ENCODE results near the gene DUOX2.
"Not testable (repeated sequence)": the region's sequence is repeated elsewhere in the genome, so short reads cannot be mapped to it uniquely, and the experiment has no call there.

Gene DUOX2

GRCh38 chr15:45058690-45059675 lies 55.0 kb downstream of the DUOX2 start:
- not testable (repeated sequence) for FAIRE-seq

- FAIRE-seq, result not testable (repeated sequence)
These were observed 61.3 kb downstream of the DUOX2 start for GRCh38 chr15:45052676-45053075.

DNA sequence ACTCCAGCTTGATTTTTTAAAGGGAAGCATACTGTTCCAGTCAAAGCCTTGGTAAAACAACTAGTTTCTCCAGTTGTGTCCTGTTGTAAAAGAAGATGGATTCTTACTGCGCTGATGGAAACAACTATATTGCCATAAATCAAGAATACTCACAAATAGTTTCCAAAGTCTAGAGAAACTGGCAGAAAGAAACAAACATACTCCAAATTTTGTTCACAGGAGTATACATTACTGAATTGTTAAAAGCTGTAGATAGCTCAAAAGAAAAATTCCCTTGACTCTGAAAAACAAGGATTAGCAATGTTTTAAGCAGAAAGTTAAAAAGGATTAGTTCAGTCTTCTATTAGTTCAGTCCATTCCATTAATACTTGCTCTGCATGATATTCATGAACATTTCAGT lies 63.4 kb downstream of the DUOX2 start:
- no peak for FAIRE-seq

DNA sequence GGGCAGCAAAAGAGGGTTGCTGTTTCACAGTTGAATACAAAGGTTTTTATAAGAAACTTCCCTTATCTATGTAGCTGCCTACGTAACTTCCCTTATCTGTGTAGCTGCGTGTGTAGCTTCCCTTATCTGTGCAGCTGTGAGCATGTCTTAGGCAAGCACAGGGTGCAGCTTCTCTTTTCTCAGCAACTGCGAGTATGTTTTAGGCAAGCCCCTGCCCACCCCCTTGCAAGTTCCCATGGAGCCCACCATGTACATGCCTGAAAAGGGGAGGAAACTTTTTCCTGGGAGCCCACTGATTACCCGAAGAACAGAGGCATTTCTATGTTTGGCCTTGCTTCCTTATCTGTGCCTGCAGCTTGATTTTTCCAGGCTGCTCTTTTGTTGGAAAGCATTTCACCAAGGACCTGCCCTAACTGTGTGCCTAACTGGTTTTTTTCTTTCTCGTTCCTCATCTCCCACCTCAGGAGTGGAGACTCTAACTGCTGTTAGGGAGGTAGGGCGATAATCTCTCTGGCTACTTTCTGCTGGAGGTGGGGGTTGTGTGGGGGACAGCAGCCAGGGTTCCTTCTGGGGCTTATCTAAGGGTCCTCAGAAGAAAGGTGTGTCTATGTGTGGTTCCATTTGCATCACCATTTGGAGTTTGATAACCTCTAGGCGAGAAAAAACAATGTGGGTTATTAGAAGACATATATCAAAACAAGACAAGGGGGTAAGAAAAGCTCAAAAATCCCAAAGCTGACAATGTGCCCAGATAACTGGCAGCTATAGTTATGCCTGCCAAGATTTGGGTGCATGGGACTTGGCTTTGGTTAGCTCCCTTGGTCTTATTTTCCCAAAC lies 65.0 kb downstream of the DUOX2 start:
- FAIRE-seq, result no peak

GRCh38 chr15:45048449-45048793 lies 65.6 kb downstream of the DUOX2 start:
- not testable (repeated sequence) for FAIRE-seq

DNA sequence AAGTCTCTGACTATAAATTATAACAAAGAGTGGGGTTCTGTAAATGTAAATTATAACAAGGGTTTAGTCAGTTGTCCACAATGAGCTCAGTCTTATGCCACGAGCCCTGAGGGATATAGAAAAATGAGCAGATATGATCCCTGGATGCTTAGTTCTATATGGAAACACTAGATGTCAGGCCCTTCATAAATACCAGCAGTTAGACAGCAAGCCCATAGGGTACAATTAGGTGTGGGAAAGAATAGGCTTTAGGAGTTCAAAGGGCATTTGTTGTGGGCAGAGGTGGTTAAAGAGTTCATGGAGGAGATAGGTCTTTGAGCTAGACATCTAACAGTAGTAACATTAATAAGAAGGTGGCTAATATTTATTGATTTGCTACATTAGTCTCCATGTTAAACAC lies 69.7 kb downstream of the DUOX2 start:
- not testable (repeated sequence) for FAIRE-seq

DNA sequence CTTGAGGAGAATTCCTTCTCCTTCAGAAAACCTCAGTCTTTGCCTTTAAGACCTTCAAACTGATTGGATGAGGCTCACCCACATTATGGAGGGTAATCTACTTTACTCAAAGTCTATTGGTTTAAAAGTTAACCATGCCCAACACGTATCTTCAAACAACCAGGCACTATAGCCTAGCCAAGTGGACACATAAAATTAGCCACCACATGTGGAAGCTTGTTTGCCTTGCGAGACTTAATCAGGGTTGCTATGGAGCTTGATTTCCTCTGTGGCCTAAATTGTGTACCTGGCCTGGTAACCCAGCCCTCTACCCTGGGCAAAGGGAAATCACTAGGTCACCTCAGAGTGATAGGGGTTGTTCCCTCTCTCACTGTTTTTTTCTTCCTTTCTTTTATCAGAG lies 71.1 kb downstream of the DUOX2 start:
- not testable (repeated sequence) for FAIRE-seq

All from TTC549 (cell line).